Measurements from ENCODE around the gene P2RX3.
"Not testable (repeated sequence)": the region's sequence is repeated elsewhere in the genome, so short reads cannot be mapped to it uniquely, and the experiment has no call there.

Gene P2RX3

GRCh38 chr11:57296205-57296604, 41.9 kb upstream of the P2RX3 start:
- H3K23ac ChIP-seq (ENCODE audit: low read length); H2BK120ac ChIP-seq (ENCODE audit: insufficient read depth, low read length, poor library complexity); H3K9ac ChIP-seq (ENCODE audit: low read length); H3K4ac ChIP-seq (ENCODE audit: low read depth, low read length); H3K27me3 ChIP-seq (ENCODE audit: insufficient read depth, low read length); H2AFZ ChIP-seq (ENCODE audit: insufficient read depth, low read length, poor library complexity); H4K12ac ChIP-seq (ENCODE audit: low read depth, low read length); H3K18ac ChIP-seq (ENCODE audit: low read length); H3K4me3 ChIP-seq (ENCODE audit: low read depth, low read length); H3K14ac ChIP-seq (ENCODE audit: low read length); H2AK5ac ChIP-seq (ENCODE audit: low read length); H3K79me2 ChIP-seq (ENCODE audit: control insufficient read depth, insufficient read depth, low read length, poor library complexity); H3K9me3 ChIP-seq (ENCODE audit: insufficient read depth, low read depth, low read length); H4K8ac ChIP-seq (ENCODE audit: low read depth, low read length); H3K4me2 ChIP-seq (ENCODE audit: low read length): not testable (repeated sequence)
- DNase-seq, result peak; percentile 75 to 95
- H3K79me1 ChIP-seq (ENCODE audit: low read length), result peaks cover 31% of the 10 kb centered on the region
- H3K36me3 ChIP-seq (ENCODE audit: control insufficient read depth in 1 of 2, insufficient read depth in 2 of 2, low read length in 2 of 2), result peaks cover 35 to 40% of the 10 kb centered on the region in 2 experiments
- H2BK12ac ChIP-seq (ENCODE audit: low read length), result peak overlapping the region; percentile 86
- H3K27ac ChIP-seq (ENCODE audit: low read depth, low read length), result peak overlapping the region; percentile 13
- peak overlapping the region; percentile 66 for H4K91ac ChIP-seq (ENCODE audit: low read depth, low read length)
- H3K4me1 ChIP-seq (ENCODE audit: control insufficient read depth in 1 of 2, insufficient read depth in 2 of 2, low read length in 2 of 2), result peaks cover 20 to 21% of the 10 kb centered on the region in 2 experiments
- H2BK5ac ChIP-seq (ENCODE audit: low read depth, low read length, poor library complexity), result peak overlapping the region; percentile 57
- no CpG with 5 or more reads among the region's 3 CpGs for WGBS (ENCODE audit: extremely low coverage, insufficient coverage, insufficient read length)

- Histone ChIP-seq H2BK12ac (ENCODE audit: low read length) (peak overlapping the region; percentile 27), H3K14ac (ENCODE audit: low read length) (peak overlapping the region; percentile 32), H2AK5ac (ENCODE audit: low read length) (peak overlapping the region; percentile 19), H3K36me3 (ENCODE audit: control insufficient read depth in 1 of 2, insufficient read depth in 2 of 2, low read length in 2 of 2) (peaks cover 46 to 50% of the 10 kb centered on the region in 2 experiments), H3K27ac (ENCODE audit: low read depth, low read length) (no peak overlapping the region), H3K79me2 (ENCODE audit: control insufficient read depth, insufficient read depth, low read length, poor library complexity) (peaks cover 6% of the 10 kb centered on the region), H4K91ac (ENCODE audit: low read depth, low read length) (no peak overlapping the region), H3K4me3 (ENCODE audit: low read depth, low read length) (no peak overlapping the region), H3K9me3 (ENCODE audit: insufficient read depth, low read depth, low read length) (no peaks in the 10 kb centered on the region), H3K4me2 (ENCODE audit: low read length) (no peak overlapping the region), H4K8ac (ENCODE audit: low read depth, low read length) (no peak overlapping the region), H3K4me1 (ENCODE audit: control insufficient read depth in 1 of 2, insufficient read depth in 2 of 2, low read length in 2 of 2) (peaks cover 20 to 21% of the 10 kb centered on the region in 2 experiments), H3K23ac (ENCODE audit: low read length) (no peak overlapping the region), H2BK120ac (ENCODE audit: insufficient read depth, low read length, poor library complexity) (no peak overlapping the region), H3K18ac (ENCODE audit: low read length) (no peak overlapping the region), H3K4ac (ENCODE audit: low read depth, low read length) (no peak overlapping the region), H3K9ac (ENCODE audit: low read length) (no peak overlapping the region), H4K12ac (ENCODE audit: low read depth, low read length) (peak overlapping the region; percentile 3), H2AFZ (ENCODE audit: insufficient read depth, low read length, poor library complexity) (no peak overlapping the region), H2BK5ac (ENCODE audit: low read depth, low read length, poor library complexity) (no peak overlapping the region), H3K79me1 (ENCODE audit: low read length) (peaks cover 29% of the 10 kb centered on the region), H3K27me3 (ENCODE audit: insufficient read depth, low read length) (no peaks in the 10 kb centered on the region)
- WGBS (ENCODE audit: extremely low coverage, insufficient coverage, insufficient read length), result no CpG with 5 or more reads among the region's 2 CpGs
- DNase-seq, result peak; percentile 31 to 61
Observed at GRCh38 chr11:57297221-57297620, 40.9 kb upstream of the P2RX3 start.

- WGBS (ENCODE audit: extremely low coverage, insufficient coverage, insufficient read length), result no CpG with 5 or more reads among the region's 5 CpGs
- Histone ChIP-seq H3K79me1 (ENCODE audit: low read length) (peaks cover 16% of the 10 kb centered on the region), H2AK5ac (ENCODE audit: low read length) (no peak overlapping the region), H3K4me2 (ENCODE audit: low read length) (no peak overlapping the region), H3K4ac (ENCODE audit: low read depth, low read length) (no peak overlapping the region), H3K4me3 (ENCODE audit: low read depth, low read length) (no peak overlapping the region), H2AFZ (ENCODE audit: insufficient read depth, low read length, poor library complexity) (no peak overlapping the region), H3K14ac (ENCODE audit: low read length) (no peak overlapping the region), H2BK5ac (ENCODE audit: low read depth, low read length, poor library complexity) (no peak overlapping the region), H3K79me2 (ENCODE audit: control insufficient read depth, insufficient read depth, low read length, poor library complexity) (peaks cover 1% of the 10 kb centered on the region), H4K91ac (ENCODE audit: low read depth, low read length) (no peak overlapping the region), H4K8ac (ENCODE audit: low read depth, low read length) (no peak overlapping the region), H3K27me3 (ENCODE audit: insufficient read depth, low read length) (no peaks in the 10 kb centered on the region), H3K18ac (ENCODE audit: low read length) (no peak overlapping the region), H3K9ac (ENCODE audit: low read length) (no peak overlapping the region), H3K27ac (ENCODE audit: low read depth, low read length) (no peak overlapping the region), H4K12ac (ENCODE audit: low read depth, low read length) (no peak overlapping the region), H2BK12ac (ENCODE audit: low read length) (no peak overlapping the region), H3K36me3 (ENCODE audit: control insufficient read depth in 1 of 2, insufficient read depth in 2 of 2, low read length in 2 of 2) (peaks cover 66 to 69% of the 10 kb centered on the region in 2 experiments), H2BK120ac (ENCODE audit: insufficient read depth, low read length, poor library complexity) (no peak overlapping the region), H3K9me3 (ENCODE audit: insufficient read depth, low read depth, low read length) (no peaks in the 10 kb centered on the region), H3K23ac (ENCODE audit: low read length) (no peak overlapping the region), H3K4me1 (ENCODE audit: control insufficient read depth in 1 of 2, insufficient read depth in 2 of 2, low read length in 2 of 2) (peaks cover 14 to 21% of the 10 kb centered on the region in 2 experiments)
- DNase-seq, result no peak
Observed at GRCh38 chr11:57299150-57299737, 38.9 kb upstream of the P2RX3 start.

GRCh38 chr11:57300785-57301184, 37.4 kb upstream of the P2RX3 start:
- H3K27ac ChIP-seq (ENCODE audit: low read depth, low read length), result no peak overlapping the region
- H3K9me3 ChIP-seq (ENCODE audit: insufficient read depth, low read depth, low read length), result no peaks in the 10 kb centered on the region
- no peak overlapping the region for H3K4ac ChIP-seq (ENCODE audit: low read depth, low read length)
- no peak overlapping the region for H2AFZ ChIP-seq (ENCODE audit: insufficient read depth, low read length, poor library complexity)
- no peak overlapping the region for H2BK12ac ChIP-seq (ENCODE audit: low read length)
- no peak overlapping the region for H4K91ac ChIP-seq (ENCODE audit: low read depth, low read length)
- peaks cover 14 to 25% of the 10 kb centered on the region in 2 experiments for H3K4me1 ChIP-seq (ENCODE audit: control insufficient read depth in 1 of 2, insufficient read depth in 2 of 2, low read length in 2 of 2)
- H3K18ac ChIP-seq (ENCODE audit: low read length), result no peak overlapping the region
- H2BK120ac ChIP-seq (ENCODE audit: insufficient read depth, low read length, poor library complexity), result no peak overlapping the region
- no peak overlapping the region for H4K8ac ChIP-seq (ENCODE audit: low read depth, low read length)
- no peak overlapping the region for H3K4me2 ChIP-seq (ENCODE audit: low read length)
- peaks cover 3% of the 10 kb centered on the region for H3K79me1 ChIP-seq (ENCODE audit: low read length)
- H3K36me3 ChIP-seq (ENCODE audit: control insufficient read depth in 1 of 2, insufficient read depth in 2 of 2, low read length in 2 of 2), result peaks cover 75% of the 10 kb centered on the region in 2 experiments
- no peak overlapping the region for H3K9ac ChIP-seq (ENCODE audit: low read length)
- whole genome bisulfite sequencing (ENCODE audit: extremely low coverage, insufficient coverage, insufficient read length), result no CpG with 5 or more reads among the region's 10 CpGs
- H4K12ac ChIP-seq (ENCODE audit: low read depth, low read length), result no peak overlapping the region
- H3K27me3 ChIP-seq (ENCODE audit: insufficient read depth, low read length), result no peaks in the 10 kb centered on the region
- H3K79me2 ChIP-seq (ENCODE audit: control insufficient read depth, insufficient read depth, low read length, poor library complexity), result peaks cover 3% of the 10 kb centered on the region
- no peak for DNase-seq
- no peak overlapping the region for H2BK5ac ChIP-seq (ENCODE audit: low read depth, low read length, poor library complexity)
- H3K4me3 ChIP-seq (ENCODE audit: low read depth, low read length), result no peak overlapping the region
- H3K23ac ChIP-seq (ENCODE audit: low read length), result no peak overlapping the region
- H2AK5ac ChIP-seq (ENCODE audit: low read length), result no peak overlapping the region
- no peak overlapping the region for H3K14ac ChIP-seq (ENCODE audit: low read length)
